HEK293 (cell line): Measurements from ENCODE around the gene MRC2.

ENCODE experiments used
- CTCF ChIA-PET: fragments of 350-600 bp; formaldehyde crosslinking; extraction: SDS; loops from one replicate; lab custom pipeline; 2021; ENCODE audit warnings: antibody characterized with exemption; lab: Yijun Ruan, JAX
- POLR2A ChIA-PET: fragments of 300-600 bp; formaldehyde crosslinking; extraction: SDS; loops from one replicate; lab custom pipeline; 2020; ENCODE audit warnings: antibody characterized with exemption, inconsistent platforms; lab: Yijun Ruan, JAX
- H3K27ac ChIP-seq: fragments of 200-500 bp; sonication (Bioruptor generic); 2 replicates; pipeline ENCODE4 v1.5.1; 2014; ENCODE audit warnings: low read depth, low read length, control low read depth, inconsistent platforms; ENCODE audit errors: extremely low read depth
- H3K36me3 ChIP-seq, 2 experiments: fragments of 200-500 bp in 1 of 2; sonication (Bioruptor generic) in 1 of 2; 1 replicate in 1 of 2; 2 replicates in 1 of 2; pipeline ENCODE4 v1.5.1; 2014 to 2017; ENCODE audit warnings: inconsistent platforms in 2 of 2, low read length in 2 of 2; ENCODE audit not compliant: control insufficient read depth in 2 of 2, insufficient read depth in 1 of 2
- H3K4me1 ChIP-seq: fragments of 200-500 bp; sonication (Bioruptor generic); 2 replicates; pipeline ENCODE4 v1.5.1; 2014; ENCODE audit warnings: mild to moderate bottlenecking, low read length, inconsistent platforms; ENCODE audit not compliant: control insufficient read depth, insufficient read depth
- H3K4me3 ChIP-seq: 2 replicates; pipeline ENCODE4 v1.5.1; 2011; ENCODE audit warnings: low read depth, mild to moderate bottlenecking, control low read depth, low read length, moderate library complexity
- H3K9me3 ChIP-seq: fragments of 200-500 bp; sonication (Bioruptor generic); 2 replicates; pipeline ENCODE4 v1.5.1; 2014; ENCODE audit warnings: low read depth, low read length, inconsistent platforms; ENCODE audit not compliant: control insufficient read depth, insufficient read depth
- REPIN1 ChIP-seq: fragments of 450-650 bp; formaldehyde crosslinking; IDR thresholded peaks from 2 replicates; pipeline ENCODE4 v1.5.1; 2017; ENCODE audit warnings: missing biosample characterization, missing genetic modification characterization, low read depth
- SETDB1 ChIP-seq: IDR thresholded peaks from one replicate; pipeline ENCODE4 v1.6.1; 2017; ENCODE audit warnings: mild to moderate bottlenecking, low read length, moderate library complexity, mixed read lengths; ENCODE audit not compliant: insufficient read length
- TCF7L2 ChIP-seq: IDR thresholded peaks from 2 replicates; pipeline ENCODE4 v1.6.1; 2011; ENCODE audit warnings: low read depth, mild to moderate bottlenecking, inconsistent platforms, low read length, moderate library complexity, borderline replicate concordance
- TRIM28 ChIP-seq: IDR thresholded peaks from 2 replicates; pipeline ENCODE4 v1.6.1; 2011; ENCODE audit warnings: low read length, control low read depth, borderline replicate concordance
- ZBTB20 ChIP-seq: fragments of 450-650 bp; formaldehyde crosslinking; IDR thresholded peaks from 2 replicates; pipeline ENCODE4 v1.5.1; 2016; ENCODE audit warnings: missing biosample characterization, missing genetic modification characterization
- ZFHX2 ChIP-seq: fragments of 450-650 bp; formaldehyde crosslinking; conservative IDR thresholded peaks from 2 replicates; pipeline ENCODE4 v1.5.1; 2016; ENCODE audit warnings: missing biosample characterization, missing genetic modification characterization
- ZFP41 ChIP-seq: fragments of 450-650 bp; formaldehyde crosslinking; IDR thresholded peaks from 2 replicates; pipeline ENCODE4 v1.5.1; 2016; ENCODE audit warnings: missing biosample characterization, missing genetic modification characterization, borderline replicate concordance
- ZNF157 ChIP-seq: fragments of 450-650 bp; formaldehyde crosslinking; IDR thresholded peaks from 2 replicates; pipeline ENCODE4 v1.5.1; 2016; ENCODE audit warnings: missing biosample characterization, missing genetic modification characterization
- ZNF221 ChIP-seq: fragments of 450-650 bp; formaldehyde crosslinking; IDR thresholded peaks from 2 replicates; pipeline ENCODE4 v1.5.1; 2017; ENCODE audit warnings: missing biosample characterization, missing genetic modification characterization, borderline replicate concordance
- ZNF266 ChIP-seq: fragments of 450-650 bp; formaldehyde crosslinking; IDR thresholded peaks from 2 replicates; pipeline ENCODE4 v1.5.1; 2016; ENCODE audit warnings: missing biosample characterization, missing genetic modification characterization, low read depth
- ZNF311 ChIP-seq: fragments of 450-650 bp; formaldehyde crosslinking; IDR thresholded peaks from 2 replicates; pipeline ENCODE4 v1.5.1; 2017; ENCODE audit warnings: missing biosample characterization, missing genetic modification characterization, borderline replicate concordance
- ZNF416 ChIP-seq: fragments of 450-650 bp; formaldehyde crosslinking; IDR thresholded peaks from 2 replicates; pipeline ENCODE4 v1.5.1; 2016; ENCODE audit warnings: missing biosample characterization, missing genetic modification characterization
- ZNF48 ChIP-seq: fragments of 450-650 bp; formaldehyde crosslinking; IDR thresholded peaks from 2 replicates; pipeline ENCODE4 v1.5.1; 2016; ENCODE audit warnings: missing biosample characterization, missing genetic modification characterization
- ZNF558 ChIP-seq: fragments of 450-650 bp; formaldehyde crosslinking; IDR thresholded peaks from 2 replicates; pipeline ENCODE4 v1.5.1; 2016; ENCODE audit warnings: missing biosample characterization, missing genetic modification characterization
- ZNF624 ChIP-seq: fragments of 450-650 bp; formaldehyde crosslinking; IDR thresholded peaks from 2 replicates; pipeline ENCODE4 v1.5.1; 2017; ENCODE audit warnings: missing biosample characterization, missing genetic modification characterization
- ZNF707 ChIP-seq: fragments of 450-650 bp; formaldehyde crosslinking; IDR thresholded peaks from 2 replicates; pipeline ENCODE4 v1.5.1; 2016; ENCODE audit warnings: missing biosample characterization, missing genetic modification characterization
- ZNF785 ChIP-seq: fragments of 450-650 bp; formaldehyde crosslinking; IDR thresholded peaks from 2 replicates; pipeline ENCODE4 v1.5.1; 2016; ENCODE audit warnings: missing biosample characterization, missing genetic modification characterization
- ZNF843 ChIP-seq: fragments of 450-650 bp; formaldehyde crosslinking; IDR thresholded peaks from 2 replicates; pipeline ENCODE4 v1.5.1; 2016; ENCODE audit warnings: missing biosample characterization, missing genetic modification characterization
- TF ChIP-seq, protein P1 (sequence below): fragments of 450-650 bp; formaldehyde crosslinking; IDR thresholded peaks from 2 replicates; pipeline ENCODE4 v1.5.1; 2017; ENCODE audit warnings: missing biosample characterization, mild to moderate bottlenecking, missing genetic modification characterization, moderate library complexity
- TF ChIP-seq, protein P2 (sequence below): fragments of 450-650 bp; formaldehyde crosslinking; optimal IDR thresholded peaks from 2 replicates; pipeline ENCODE3; 2016; ENCODE audit warnings: missing biosample characterization, mild to moderate bottlenecking, missing genetic modification characterization
- TF ChIP-seq, protein P3 (sequence below): fragments of 450-650 bp; formaldehyde crosslinking; IDR thresholded peaks from 2 replicates; pipeline ENCODE4 v1.5.1; 2016; ENCODE audit warnings: missing biosample characterization, missing genetic modification characterization, borderline replicate concordance

Gene MRC2

DNA sequence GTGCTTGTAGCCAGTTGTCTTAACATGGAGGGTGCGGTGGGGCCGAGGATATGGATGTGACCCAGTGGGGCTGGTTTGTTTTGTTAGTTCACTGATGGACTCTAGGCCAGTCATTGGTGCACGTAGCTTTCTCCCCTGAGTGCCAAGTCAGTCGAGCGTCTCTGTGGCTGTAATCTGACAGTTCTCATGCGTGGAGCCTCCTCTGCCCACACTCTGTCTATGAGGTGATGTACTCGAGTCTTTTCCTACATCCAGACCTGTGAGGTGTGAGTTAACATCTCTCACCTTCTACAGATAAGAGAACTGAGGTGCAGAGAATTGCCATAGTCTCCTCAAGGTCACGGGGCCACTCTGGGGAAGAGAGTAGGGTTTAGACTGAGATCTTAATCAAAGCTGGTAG, 90.4 kb downstream of the MRC2 start (continued):
- TF ChIP-seq ZFHX2 (tag by site-specific recombination) (no peak), ZNF221 (no peak), ZFP41 (tag by site-specific recombination) (no peak)

DNA sequence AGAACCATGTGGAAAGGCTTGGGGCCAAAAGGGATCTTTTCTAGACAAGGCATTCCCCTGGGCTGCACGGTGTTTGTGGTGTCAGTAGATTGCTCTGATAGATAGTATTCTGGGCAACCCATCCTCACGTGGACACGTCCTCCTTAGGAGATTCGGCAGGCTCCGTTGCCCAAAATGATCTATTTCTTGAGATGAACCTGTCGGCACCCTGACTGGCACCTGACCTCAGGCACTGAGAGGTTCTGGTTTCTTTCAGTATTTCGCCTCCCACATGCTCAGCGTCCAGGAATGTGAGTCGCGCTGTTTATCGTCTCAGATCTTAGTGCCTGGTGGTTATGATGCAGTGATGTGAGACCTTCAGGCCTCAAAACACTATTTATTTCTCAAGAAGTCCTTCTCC, 91.0 kb downstream of the MRC2 start:
- no peaks in the 10 kb centered on the region for H3K4me1 ChIP-seq
- ChIA-PET CTCF (interaction anchor here (0.7 kb wide), 1 partner anchor 256 kb away, joined by 3 read pairs; no protein-coding TSS in a partner anchor), POLR2A (no interaction called here)
- no peak overlapping the region for H3K4me3 ChIP-seq
- H3K27ac ChIP-seq = no peak overlapping the region
- no peaks in the 10 kb centered on the region for H3K9me3 ChIP-seq
- H3K36me3 ChIP-seq = no peaks in the 10 kb centered on the region
- TF ChIP-seq ZNF48 (tag by site-specific recombination) = no peak
- no peak for TF ChIP-seq ZNF266
- TF ChIP-seq, protein P1, sequence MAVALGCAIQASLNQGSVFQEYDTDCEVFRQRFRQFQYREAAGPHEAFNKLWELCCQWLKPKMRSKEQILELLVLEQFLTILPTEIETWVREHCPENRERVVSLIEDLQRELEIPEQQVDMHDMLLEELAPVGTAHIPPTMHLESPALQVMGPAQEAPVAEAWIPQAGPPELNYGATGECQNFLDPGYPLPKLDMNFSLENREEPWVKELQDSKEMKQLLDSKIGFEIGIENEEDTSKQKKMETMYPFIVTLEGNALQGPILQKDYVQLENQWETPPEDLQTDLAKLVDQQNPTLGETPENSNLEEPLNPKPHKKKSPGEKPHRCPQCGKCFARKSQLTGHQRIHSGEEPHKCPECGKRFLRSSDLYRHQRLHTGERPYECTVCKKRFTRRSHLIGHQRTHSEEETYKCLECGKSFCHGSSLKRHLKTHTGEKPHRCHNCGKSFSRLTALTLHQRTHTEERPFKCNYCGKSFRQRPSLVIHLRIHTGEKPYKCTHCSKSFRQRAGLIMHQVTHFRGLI (tag by site-specific recombination) = no peak
- no peak for TF ChIP-seq ZNF624 (tag by site-specific recombination)
- TF ChIP-seq ZNF311 (tag by site-specific recombination) = no peak
- TF ChIP-seq, protein P2, sequence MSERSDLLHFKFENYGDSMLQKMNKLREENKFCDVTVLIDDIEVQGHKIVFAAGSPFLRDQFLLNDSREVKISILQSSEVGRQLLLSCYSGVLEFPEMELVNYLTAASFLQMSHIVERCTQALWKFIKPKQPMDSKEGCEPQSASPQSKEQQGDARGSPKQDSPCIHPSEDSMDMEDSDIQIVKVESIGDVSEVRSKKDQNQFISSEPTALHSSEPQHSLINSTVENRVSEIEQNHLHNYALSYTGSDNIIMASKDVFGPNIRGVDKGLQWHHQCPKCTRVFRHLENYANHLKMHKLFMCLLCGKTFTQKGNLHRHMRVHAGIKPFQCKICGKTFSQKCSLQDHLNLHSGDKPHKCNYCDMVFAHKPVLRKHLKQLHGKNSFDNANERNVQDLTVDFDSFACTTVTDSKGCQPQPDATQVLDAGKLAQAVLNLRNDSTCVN = no peak
- TF ChIP-seq TCF7L2 = no peak
- TF ChIP-seq ZNF843 (tag by site-specific recombination) = no peak
- no peak for TF ChIP-seq ZNF416 (tag by site-specific recombination)
- TF ChIP-seq, protein P3, sequence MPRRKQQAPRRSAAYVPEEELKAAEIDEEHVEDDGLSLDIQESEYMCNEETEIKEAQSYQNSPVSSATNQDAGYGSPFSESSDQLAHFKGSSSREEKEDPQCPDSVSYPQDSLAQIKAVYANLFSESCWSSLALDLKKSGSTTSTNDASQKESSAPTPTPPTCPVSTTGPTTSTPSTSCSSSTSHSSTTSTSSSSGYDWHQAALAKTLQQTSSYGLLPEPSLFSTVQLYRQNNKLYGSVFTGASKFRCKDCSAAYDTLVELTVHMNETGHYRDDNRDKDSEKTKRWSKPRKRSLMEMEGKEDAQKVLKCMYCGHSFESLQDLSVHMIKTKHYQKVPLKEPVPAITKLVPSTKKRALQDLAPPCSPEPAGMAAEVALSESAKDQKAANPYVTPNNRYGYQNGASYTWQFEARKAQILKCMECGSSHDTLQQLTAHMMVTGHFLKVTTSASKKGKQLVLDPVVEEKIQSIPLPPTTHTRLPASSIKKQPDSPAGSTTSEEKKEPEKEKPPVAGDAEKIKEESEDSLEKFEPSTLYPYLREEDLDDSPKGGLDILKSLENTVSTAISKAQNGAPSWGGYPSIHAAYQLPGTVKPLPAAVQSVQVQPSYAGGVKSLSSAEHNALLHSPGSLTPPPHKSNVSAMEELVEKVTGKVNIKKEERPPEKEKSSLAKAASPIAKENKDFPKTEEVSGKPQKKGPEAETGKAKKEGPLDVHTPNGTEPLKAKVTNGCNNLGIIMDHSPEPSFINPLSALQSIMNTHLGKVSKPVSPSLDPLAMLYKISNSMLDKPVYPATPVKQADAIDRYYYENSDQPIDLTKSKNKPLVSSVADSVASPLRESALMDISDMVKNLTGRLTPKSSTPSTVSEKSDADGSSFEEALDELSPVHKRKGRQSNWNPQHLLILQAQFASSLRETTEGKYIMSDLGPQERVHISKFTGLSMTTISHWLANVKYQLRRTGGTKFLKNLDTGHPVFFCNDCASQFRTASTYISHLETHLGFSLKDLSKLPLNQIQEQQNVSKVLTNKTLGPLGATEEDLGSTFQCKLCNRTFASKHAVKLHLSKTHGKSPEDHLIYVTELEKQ (tag by site-specific recombination) = no peak
- no peak for TF ChIP-seq ZNF558 (tag by site-specific recombination)
- no peak for TF ChIP-seq TRIM28
- TF ChIP-seq ZNF707 (tag by site-specific recombination) = no peak
- TF ChIP-seq REPIN1 = no peak

DNA sequence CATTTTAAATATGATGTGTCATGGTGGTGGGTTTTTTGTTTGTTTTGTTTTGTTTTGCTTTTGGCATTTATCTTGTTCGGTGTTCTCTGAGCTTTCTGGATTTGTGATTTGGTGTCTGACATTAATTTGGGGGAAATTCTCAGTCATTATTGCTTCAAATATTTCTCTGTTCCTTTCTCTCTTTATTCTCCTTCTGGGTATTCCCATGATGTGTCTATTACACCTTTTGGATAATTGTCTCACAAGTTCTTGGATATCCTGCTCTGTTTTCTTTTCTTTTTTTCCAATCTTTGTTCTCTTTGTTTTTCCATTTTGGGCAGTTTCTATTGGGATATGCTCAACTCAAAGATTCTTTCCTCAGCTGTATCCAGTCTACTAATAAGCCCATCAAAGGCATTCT, 92.1 kb downstream of the MRC2 start:
- H3K4me1 ChIP-seq = peaks cover 4% of the 10 kb centered on the region; the same call in 1 of the 2 replicates
- no peak overlapping the region for H3K4me3 ChIP-seq
- ChIA-PET POLR2A (no interaction called here), CTCF (interaction anchor here (0.7 to 1.5 kb wide), 2 partner anchors 13 to 102 kb away, joined by 4 read pairs; no protein-coding TSS in a partner anchor)
- no peak for TF ChIP-seq ZNF785 (tag by site-specific recombination)
- peak; percentile 91 for TF ChIP-seq SETDB1
- no peak for TF ChIP-seq ZNF157 (tag by site-specific recombination)
- no peak for TF ChIP-seq ZBTB20 (tag by site-specific recombination)
- no peaks in the 10 kb centered on the region for H3K36me3 ChIP-seq
- no peak overlapping the region for H3K27ac ChIP-seq
- H3K9me3 ChIP-seq = no peaks in the 10 kb centered on the region
